Neutrophil (primary cell): ENCODE data around the gene RNLS.

Experiments used
- H3K27ac ChIP-seq: fragments of 200-600 bp; sonication (generic); 2 replicates; pipeline ENCODE4 v1.5.1; 2016; ENCODE audit warnings: mild to moderate bottlenecking, moderate library complexity
- H3K27me3 ChIP-seq: fragments of 200-600 bp; sonication (generic); 2 replicates; pipeline ENCODE4 v1.6.0; 2016; ENCODE audit warnings: mild to moderate bottlenecking
- H3K36me3 ChIP-seq: fragments of 200-600 bp; sonication (generic); 2 replicates; pipeline ENCODE4 v1.5.1; 2017
- H3K4me1 ChIP-seq, 2 experiments: fragments of 200-600 bp in 1 of 2; sonication (generic) in 1 of 2; 1 replicate in 1 of 2; 2 replicates in 1 of 2; pipeline versions ENCODE4 v1.5.1 to v1.6.1; 2013 to 2016; ENCODE audit warnings: low read depth in 1 of 2, low read length in 1 of 2, mild to moderate bottlenecking in 1 of 2, moderate library complexity in 1 of 2; ENCODE audit not compliant: control insufficient read depth in 1 of 2, insufficient read depth in 1 of 2
- H3K4me3 ChIP-seq, 2 experiments: fragments of 200-600 bp in 1 of 2; sonication (generic) in 1 of 2; 1 replicate in 1 of 2; 2 replicates in 1 of 2; pipeline ENCODE4 v1.5.1; 2013 to 2016; ENCODE audit warnings: low read depth in 1 of 2, low read length in 1 of 2, mild to moderate bottlenecking in 1 of 2, moderate library complexity in 1 of 2
- H3K9me3 ChIP-seq: fragments of 200-600 bp; sonication (generic); 2 replicates; pipeline ENCODE4 v1.5.1; 2016
- TF ChIP-seq, protein P1 (sequence below): fragments of 200-600 bp; sonication (generic); IDR thresholded peaks from 2 replicates; pipeline ENCODE4 v1.5.1; 2016; ENCODE audit warnings: antibody characterized with exemption

The RNLS gene

DNA sequence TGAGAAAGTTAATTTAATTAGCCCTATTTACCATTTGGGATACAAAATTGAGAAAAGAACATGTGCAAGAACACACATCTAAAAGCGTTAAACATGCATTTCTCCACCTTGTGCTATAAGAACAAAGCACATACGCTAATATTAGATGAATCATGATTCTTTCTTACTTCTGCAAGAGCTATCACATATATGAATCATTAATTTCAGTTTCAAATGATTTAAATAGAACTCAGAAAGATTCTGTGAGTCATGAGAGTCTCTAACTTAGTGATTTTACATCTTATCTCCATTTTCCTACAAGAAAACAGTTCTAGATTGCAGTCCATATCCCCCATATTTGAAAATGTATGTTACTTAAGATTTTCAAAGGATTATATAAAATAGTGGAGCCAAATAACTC, 173.9 kb downstream of the RNLS start:
- H3K4me3 ChIP-seq, result no peak overlapping the region
- TF ChIP-seq, protein P1, sequence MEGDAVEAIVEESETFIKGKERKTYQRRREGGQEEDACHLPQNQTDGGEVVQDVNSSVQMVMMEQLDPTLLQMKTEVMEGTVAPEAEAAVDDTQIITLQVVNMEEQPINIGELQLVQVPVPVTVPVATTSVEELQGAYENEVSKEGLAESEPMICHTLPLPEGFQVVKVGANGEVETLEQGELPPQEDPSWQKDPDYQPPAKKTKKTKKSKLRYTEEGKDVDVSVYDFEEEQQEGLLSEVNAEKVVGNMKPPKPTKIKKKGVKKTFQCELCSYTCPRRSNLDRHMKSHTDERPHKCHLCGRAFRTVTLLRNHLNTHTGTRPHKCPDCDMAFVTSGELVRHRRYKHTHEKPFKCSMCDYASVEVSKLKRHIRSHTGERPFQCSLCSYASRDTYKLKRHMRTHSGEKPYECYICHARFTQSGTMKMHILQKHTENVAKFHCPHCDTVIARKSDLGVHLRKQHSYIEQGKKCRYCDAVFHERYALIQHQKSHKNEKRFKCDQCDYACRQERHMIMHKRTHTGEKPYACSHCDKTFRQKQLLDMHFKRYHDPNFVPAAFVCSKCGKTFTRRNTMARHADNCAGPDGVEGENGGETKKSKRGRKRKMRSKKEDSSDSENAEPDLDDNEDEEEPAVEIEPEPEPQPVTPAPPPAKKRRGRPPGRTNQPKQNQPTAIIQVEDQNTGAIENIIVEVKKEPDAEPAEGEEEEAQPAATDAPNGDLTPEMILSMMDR, result no peak
- no peaks in the 10 kb centered on the region for H3K27me3 ChIP-seq
- H3K36me3 ChIP-seq, result no peaks in the 10 kb centered on the region
- H3K4me1 ChIP-seq, result peaks cover 24 to 36% of the 10 kb centered on the region in 2 experiments
- peak overlapping the region; percentile 26 for H3K27ac ChIP-seq
- no peaks in the 10 kb centered on the region for H3K9me3 ChIP-seq

DNA sequence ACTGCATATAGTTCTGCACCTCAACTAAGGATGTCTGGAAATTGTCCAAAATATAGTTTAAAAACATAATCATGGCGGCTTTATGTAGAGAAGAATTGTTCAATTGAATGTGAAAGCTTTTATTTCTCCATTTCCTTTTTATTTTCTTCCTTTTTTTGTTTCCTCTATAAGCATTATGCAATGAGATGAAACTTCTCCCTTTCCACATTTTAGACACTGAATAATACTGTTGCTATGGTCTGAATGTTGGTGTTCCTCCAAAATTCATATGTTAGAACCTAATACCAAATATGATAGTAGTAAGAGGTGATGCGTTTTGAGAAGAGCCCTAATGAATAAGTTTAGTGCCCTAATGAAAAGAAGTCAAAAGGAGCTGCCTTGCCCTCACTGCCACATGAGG, 175.0 kb downstream of the RNLS start:
- Histone ChIP-seq H3K9me3 (no peaks in the 10 kb centered on the region), H3K36me3 (no peaks in the 10 kb centered on the region), H3K4me1 (peaks cover 17 to 30% of the 10 kb centered on the region in 2 experiments), H3K27ac (peak overlapping the region; percentile 77), H3K27me3 (no peaks in the 10 kb centered on the region), H3K4me3 (peak overlapping the region in 1 of 2 experiments; percentile 1)
- TF ChIP-seq, protein P1, result no peak

GRCh38 chr10:88404133-88404532, 179.0 kb downstream of the RNLS start:
- TF ChIP-seq, protein P1, result no peak
- no peaks in the 10 kb centered on the region for H3K9me3 ChIP-seq

DNA sequence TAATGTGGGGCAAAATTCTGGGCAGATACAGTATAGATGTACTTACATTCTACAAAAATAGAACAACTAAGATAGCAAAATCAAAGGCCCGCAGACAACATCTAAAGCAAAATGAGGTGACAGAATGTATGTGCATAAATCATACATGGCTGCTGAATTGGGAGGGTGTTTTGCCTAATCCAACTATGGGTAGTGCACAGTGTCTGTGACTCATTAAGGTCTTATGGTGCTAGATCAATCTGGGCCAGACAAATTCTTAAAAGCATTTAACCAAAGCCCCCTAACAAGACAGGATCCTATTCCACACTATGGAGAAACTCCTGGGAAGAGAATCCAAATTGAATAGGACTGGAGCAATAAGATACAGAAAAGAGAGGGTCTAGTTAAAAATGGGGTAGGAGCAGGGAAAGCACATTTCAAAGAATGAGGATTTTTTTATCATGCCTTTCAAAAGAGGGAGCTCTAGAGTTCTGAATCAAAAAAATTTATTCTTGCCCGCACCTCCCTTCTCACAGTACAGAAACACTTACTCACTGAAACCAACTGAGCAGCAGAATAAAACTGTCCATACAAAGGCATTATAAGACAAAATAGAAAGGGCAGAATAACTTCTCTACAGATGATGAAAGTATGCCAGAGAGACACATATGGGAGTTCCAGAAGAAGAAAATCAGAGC, 181.3 kb downstream of the RNLS start:
- Histone ChIP-seq H3K27ac (no peak overlapping the region), H3K36me3 (no peaks in the 10 kb centered on the region), H3K4me1 (peaks cover 0 to 8% of the 10 kb centered on the region in 2 experiments), H3K4me3 (no peak overlapping the region), H3K27me3 (no peaks in the 10 kb centered on the region), H3K9me3 (no peaks in the 10 kb centered on the region)
- TF ChIP-seq, protein P1, result no peak

More at GRCh38 chr10:88404133-88404532, 179.0 kb downstream of the RNLS start:
- H3K4me3 ChIP-seq, result no peak overlapping the region
- H3K27ac ChIP-seq, result no peak overlapping the region
- no peaks in the 10 kb centered on the region for H3K36me3 ChIP-seq
- H3K27me3 ChIP-seq, result no peaks in the 10 kb centered on the region
- H3K4me1 ChIP-seq, result peaks cover 14 to 26% of the 10 kb centered on the region in 2 experiments

GRCh38 chr10:88399240-88399639, 183.9 kb downstream of the RNLS start:
- no peak overlapping the region for H3K27ac ChIP-seq
- no peak overlapping the region for H3K4me3 ChIP-seq
- no peaks in the 10 kb centered on the region for H3K36me3 ChIP-seq
- TF ChIP-seq, protein P1, result no peak
- H3K27me3 ChIP-seq, result no peaks in the 10 kb centered on the region
- peaks cover 0 to 1% of the 10 kb centered on the region in 2 experiments for H3K4me1 ChIP-seq
- no peaks in the 10 kb centered on the region for H3K9me3 ChIP-seq
